Astrocyte (in vitro differentiated cells and primary cell): ENCODE results near the gene RPS6KB2. TPM values are rescaled to one million over a fixed set of nuclear protein-coding genes. Genes with fewer than 3 reads are reported as not detected.

Source experiments
- DNase-seq: peaks from one replicate; pipeline ENCODE4 v3.0.0-alpha.2; 2010; ENCODE audit warnings: low read depth
- FAIRE-seq: peaks from 2 replicates; lab custom pipeline; 2011; peaks lifted over from hg19 to GRCh38; lab: Jason Lieb, UNC
- H2AFZ ChIP-seq: 2 replicates; pipeline ENCODE4 v1.6.0; 2012; ENCODE audit warnings: low read depth, low read length, inconsistent platforms
- H3K27ac ChIP-seq: 2 replicates; pipeline ENCODE4 v1.5.1; 2011; ENCODE audit warnings: low read depth, low read length, inconsistent platforms
- H3K27me3 ChIP-seq: 2 replicates; pipeline ENCODE4 v1.6.0; 2011; ENCODE audit warnings: low read length, inconsistent platforms; ENCODE audit not compliant: insufficient read depth
- H3K36me3 ChIP-seq: 2 replicates; pipeline ENCODE4 v1.5.1; 2011; ENCODE audit warnings: low read length, inconsistent platforms; ENCODE audit not compliant: insufficient read depth
- H3K4me1 ChIP-seq: 2 replicates; pipeline ENCODE4 v1.5.1; 2011; ENCODE audit warnings: low read length, inconsistent platforms; ENCODE audit not compliant: insufficient read depth
- H3K4me2 ChIP-seq: 2 replicates; pipeline ENCODE4 v1.6.0; 2012; ENCODE audit warnings: low read length, inconsistent platforms
- H3K4me3 ChIP-seq: 2 replicates; pipeline ENCODE4 v1.5.1; 2011; ENCODE audit warnings: low read depth, mild to moderate bottlenecking, low read length, inconsistent platforms; ENCODE audit not compliant: insufficient read depth
- H3K79me2 ChIP-seq: 2 replicates; pipeline ENCODE4 v1.6.0; 2012; ENCODE audit warnings: mild to moderate bottlenecking, low read length, inconsistent platforms; ENCODE audit not compliant: insufficient read depth
- H3K9ac ChIP-seq: 2 replicates; pipeline ENCODE4 v1.6.0; 2012; ENCODE audit warnings: mild to moderate bottlenecking, low read length, inconsistent platforms
- H3K9me3 ChIP-seq: 2 replicates; pipeline ENCODE4 v1.5.1; 2012; ENCODE audit warnings: low read depth, mild to moderate bottlenecking, low read length, inconsistent platforms; ENCODE audit not compliant: insufficient read depth
- H4K20me1 ChIP-seq: 2 replicates; pipeline ENCODE4 v1.6.0; 2012; ENCODE audit warnings: low read length, inconsistent platforms; ENCODE audit not compliant: insufficient read depth
- H3K27ac Mint-ChIP-seq: one replicate; pipeline ENCODE4 v1.8.0; 2021; ENCODE audit warnings: mild to moderate bottlenecking, mixed read lengths; ENCODE audit not compliant: unreplicated experiment
- H3K27me3 Mint-ChIP-seq: one replicate; pipeline ENCODE4 v1.8.0; 2021; ENCODE audit warnings: low read depth, mixed read lengths; ENCODE audit not compliant: unreplicated experiment
- H3K36me3 Mint-ChIP-seq: one replicate; pipeline ENCODE4 v1.8.0; 2021; ENCODE audit warnings: low read depth, mixed read lengths; ENCODE audit not compliant: unreplicated experiment
- H3K4me1 Mint-ChIP-seq: one replicate; pipeline ENCODE4 v1.8.0; 2021; ENCODE audit warnings: low read depth, mixed read lengths; ENCODE audit not compliant: unreplicated experiment
- H3K4me3 Mint-ChIP-seq: one replicate; pipeline ENCODE4 v1.8.0; 2021; ENCODE audit warnings: mild to moderate bottlenecking, moderate library complexity, mixed read lengths; ENCODE audit not compliant: unreplicated experiment
- H3K9me3 Mint-ChIP-seq: one replicate; pipeline ENCODE4 v1.8.0; 2021; ENCODE audit warnings: mild to moderate bottlenecking, mixed read lengths; ENCODE audit not compliant: unreplicated experiment
- CTCF ChIP-seq: IDR thresholded peaks from 2 replicates; pipeline ENCODE4 v1.5.1; 2011; ENCODE audit warnings: low read depth, mild to moderate bottlenecking, inconsistent platforms, low read length, moderate library complexity; ENCODE audit not compliant: insufficient read depth
- EZH2 ChIP-seq: IDR thresholded peaks from 2 replicates; pipeline ENCODE4 v1.6.1; 2012; ENCODE audit warnings: mild to moderate bottlenecking, low read length, inconsistent platforms; ENCODE audit not compliant: insufficient read depth
- total RNA-seq: library from RNA; stranded (reverse); gene quantifications from 2 replicates; pipeline ENCODE4 v1.2.1, GENCODE V29; 2021

RPS6KB2 gene
- total RNA-seq, 1 donor from 2014 or later, result 52.9 TPM

- H3K4me1 Mint-ChIP-seq, result peaks cover 11% of the 10 kb centered on the region
- H3K9me3 Mint-ChIP-seq, result no peaks in the 10 kb centered on the region
- H3K4me2 ChIP-seq, result no peak overlapping the region
- H3K4me3 ChIP-seq, result no peak overlapping the region
- H3K27me3 ChIP-seq, result no peaks in the 10 kb centered on the region
- no peak overlapping the region for H3K9ac ChIP-seq
- DNase-seq (no peak), FAIRE-seq (no peak)
- peaks cover 15% of the 10 kb centered on the region for H3K79me2 ChIP-seq
- no peak overlapping the region for H2AFZ ChIP-seq
- H3K9me3 ChIP-seq, result no peaks in the 10 kb centered on the region
- H3K36me3 Mint-ChIP-seq, result peaks cover 1% of the 10 kb centered on the region
- no peaks in the 10 kb centered on the region for H3K27me3 Mint-ChIP-seq
- H3K36me3 ChIP-seq, result no peaks in the 10 kb centered on the region
- H3K4me3 Mint-ChIP-seq, result peak overlapping the region; percentile 8
- H3K27ac Mint-ChIP-seq, result no peak overlapping the region
- TF ChIP-seq CTCF, result no peak
- no peak for TF ChIP-seq EZH2
- peaks cover 25% of the 10 kb centered on the region for H3K4me1 ChIP-seq
- H3K27ac ChIP-seq, result no peak overlapping the region
- H4K20me1 ChIP-seq, result peaks cover 20% of the 10 kb centered on the region
These were observed 12.2 kb downstream of the RPS6KB2 start for GRCh38 chr11:67440229-67441097.

- H3K9ac ChIP-seq, result no peak overlapping the region
- no peak overlapping the region for H2AFZ ChIP-seq
- FAIRE-seq, result no peak
- no peaks in the 10 kb centered on the region for H3K27me3 ChIP-seq
- H3K4me3 ChIP-seq, result no peak overlapping the region
- H3K4me3 Mint-ChIP-seq, result no peak overlapping the region
- no peaks in the 10 kb centered on the region for H3K9me3 ChIP-seq
- peaks cover 20% of the 10 kb centered on the region for H4K20me1 ChIP-seq
- H3K4me2 ChIP-seq, result no peak overlapping the region
- H3K9me3 Mint-ChIP-seq, result no peaks in the 10 kb centered on the region
- peaks cover 24% of the 10 kb centered on the region for H3K4me1 ChIP-seq
- peaks cover 1% of the 10 kb centered on the region for H3K36me3 Mint-ChIP-seq
- peaks cover 11% of the 10 kb centered on the region for H3K4me1 Mint-ChIP-seq
- peaks cover 15% of the 10 kb centered on the region for H3K79me2 ChIP-seq
- H3K36me3 ChIP-seq, result no peaks in the 10 kb centered on the region
- no peak for DNase-seq
- TF ChIP-seq EZH2 (no peak), CTCF (no peak)
- H3K27ac Mint-ChIP-seq, result no peak overlapping the region
- no peak overlapping the region for H3K27ac ChIP-seq
- peaks cover 3% of the 10 kb centered on the region for H3K27me3 Mint-ChIP-seq
These were observed 12.8 kb downstream of the RPS6KB2 start for GRCh38 chr11:67441098-67441563.
